ENCODE results near the gene RBPJ.

DNA sequence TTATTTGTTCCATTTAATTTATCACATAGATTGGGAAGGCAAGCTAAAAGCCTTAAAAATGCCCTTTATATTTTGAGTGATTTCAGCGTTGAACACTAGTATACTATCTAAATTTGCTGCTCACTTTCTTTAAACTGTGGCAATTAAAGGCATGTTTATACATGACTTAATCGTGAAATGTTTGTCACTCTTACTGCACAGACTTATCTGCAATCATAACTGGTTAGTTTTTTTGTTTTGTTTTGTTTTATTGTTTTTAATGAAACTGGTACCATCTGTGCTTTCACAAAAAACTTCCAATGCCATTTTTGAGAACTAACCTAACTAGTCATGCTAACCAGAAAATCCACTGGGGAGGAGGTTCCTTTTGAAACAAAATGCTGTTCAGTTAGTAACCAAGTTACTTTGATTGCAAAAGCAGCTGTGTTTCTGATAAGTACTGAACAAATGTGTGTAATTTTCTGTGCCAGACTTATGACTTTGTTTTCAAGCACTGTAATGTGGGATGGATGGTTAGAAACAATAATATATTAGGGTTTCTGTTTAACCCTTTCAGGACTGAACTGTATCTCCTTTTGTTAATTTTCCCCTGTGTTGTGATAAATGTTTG, 113.3 kb downstream of the RBPJ start:
- TF ChIP-seq, protein P1, sequence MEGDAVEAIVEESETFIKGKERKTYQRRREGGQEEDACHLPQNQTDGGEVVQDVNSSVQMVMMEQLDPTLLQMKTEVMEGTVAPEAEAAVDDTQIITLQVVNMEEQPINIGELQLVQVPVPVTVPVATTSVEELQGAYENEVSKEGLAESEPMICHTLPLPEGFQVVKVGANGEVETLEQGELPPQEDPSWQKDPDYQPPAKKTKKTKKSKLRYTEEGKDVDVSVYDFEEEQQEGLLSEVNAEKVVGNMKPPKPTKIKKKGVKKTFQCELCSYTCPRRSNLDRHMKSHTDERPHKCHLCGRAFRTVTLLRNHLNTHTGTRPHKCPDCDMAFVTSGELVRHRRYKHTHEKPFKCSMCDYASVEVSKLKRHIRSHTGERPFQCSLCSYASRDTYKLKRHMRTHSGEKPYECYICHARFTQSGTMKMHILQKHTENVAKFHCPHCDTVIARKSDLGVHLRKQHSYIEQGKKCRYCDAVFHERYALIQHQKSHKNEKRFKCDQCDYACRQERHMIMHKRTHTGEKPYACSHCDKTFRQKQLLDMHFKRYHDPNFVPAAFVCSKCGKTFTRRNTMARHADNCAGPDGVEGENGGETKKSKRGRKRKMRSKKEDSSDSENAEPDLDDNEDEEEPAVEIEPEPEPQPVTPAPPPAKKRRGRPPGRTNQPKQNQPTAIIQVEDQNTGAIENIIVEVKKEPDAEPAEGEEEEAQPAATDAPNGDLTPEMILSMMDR (IDR thresholded peaks at IDR 0.05) = no peak
- TF ChIP-seq JUND (IDR thresholded peaks at IDR 0.05) (no peak), SIN3A (IDR thresholded peaks at IDR 0.05; ENCODE audit: borderline replicate concordance, low read depth, low read length) (no peak), POLR2AphosphoS5 (IDR thresholded peaks at IDR 0.05; ENCODE audit: low read depth, low read length) (no peak), YY1 (IDR thresholded peaks at IDR 0.05; ENCODE audit: low read depth) (no peak), GABPA (IDR thresholded peaks at IDR 0.05; ENCODE audit: low read depth) (no peak)
- TF ChIP-seq, protein P2, sequence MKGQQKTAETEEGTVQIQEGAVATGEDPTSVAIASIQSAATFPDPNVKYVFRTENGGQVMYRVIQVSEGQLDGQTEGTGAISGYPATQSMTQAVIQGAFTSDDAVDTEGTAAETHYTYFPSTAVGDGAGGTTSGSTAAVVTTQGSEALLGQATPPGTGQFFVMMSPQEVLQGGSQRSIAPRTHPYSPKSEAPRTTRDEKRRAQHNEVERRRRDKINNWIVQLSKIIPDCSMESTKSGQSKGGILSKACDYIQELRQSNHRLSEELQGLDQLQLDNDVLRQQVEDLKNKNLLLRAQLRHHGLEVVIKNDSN (IDR thresholded peaks at IDR 0.05; ENCODE audit: borderline replicate concordance, low read depth) = no peak
